Testis (tissue), 3 donors: ENCODE results near the gene ZNF514. TPM values are rescaled to one million over a fixed set of nuclear protein-coding genes. Genes with fewer than 3 reads are reported as not detected.

Source experiments
- DNase-seq: peaks from one replicate; pipeline ENCODE4 v3.0.0-alpha.2; 2019
- H3K27ac ChIP-seq, 2 donors: fragments of 200-600 bp; sonication (generic); one replicate each; pipeline ENCODE4 v1.5.1; 2019
- H3K27me3 ChIP-seq: fragments of 200-600 bp; sonication (generic); one replicate; pipeline ENCODE4 v1.5.1; 2019
- H3K36me3 ChIP-seq: fragments of 200-600 bp; sonication (generic); one replicate; pipeline ENCODE4 v1.5.1; 2017; ENCODE audit warnings: low read depth; ENCODE audit errors: missing control alignments
- H3K4me1 ChIP-seq: fragments of 200-600 bp; sonication (generic); one replicate; pipeline ENCODE4 v1.5.1; 2019
- H3K4me3 ChIP-seq, 2 donors: fragments of 200-600 bp; sonication (generic); one replicate each; pipeline ENCODE4 v1.5.1; 2017 to 2019
- H3K9me3 ChIP-seq: fragments of 200-600 bp; sonication (generic); one replicate; pipeline ENCODE4 v1.5.1; 2017
- POLR2A ChIP-seq: fragments of 450-650 bp; IDR thresholded peaks from one replicate; pipeline ENCODE4 v1.6.1; 2017; ENCODE audit warnings: antibody characterized with exemption, mild to moderate bottlenecking, moderate library complexity
- WGBS, 2 donors: methylation state at CpG; one replicate each; pipeline ENCODE4 v1.1.5; 2018; 5-methylcytosine and 5-hydroxymethylcytosine counted together
- intact Hi-C: fragments of 100-400 bp; cut with DNase I; formaldehyde crosslinking; loops from one replicate; pipeline ENCODE4 v1.15.1; 2023; ENCODE audit warnings: low total_unique reads
- polyA plus RNA-seq: library from polyadenylated mRNA; stranded (reverse); fragments of 350-450 nt; fragmentation: Illumina TruSeq; extraction: RNeasy Lipid Tissue Mini Kit (QIAGEN cat#74804); gene quantifications from one replicate; pipeline ENCODE4 v1.2.3, GENCODE V29; 2014; ENCODE audit warnings: low read depth, low replicate concordance; ENCODE audit not compliant: insufficient read depth
- total RNA-seq, 2 donors: library from RNA; depleted of rRNA; stranded (reverse); fragments of >200 nt; gene quantifications; one replicate each; pipeline ENCODE4 v1.2.3, GENCODE V29; 2016
- TF ChIP-seq, protein P1 (sequence below), 3 experiments: fragments of 450-650 bp in 2 of 3; fragments of 200-600 bp in 1 of 3; sonication (generic) in 1 of 3; IDR thresholded peaks; one replicate each; pipeline ENCODE4 v1.5.1; 2016 to 2019; ENCODE audit warnings: antibody characterized with exemption in 3 of 3, mild to moderate bottlenecking in 2 of 3, moderate library complexity in 1 of 3

Gene ZNF514
- total and polyA plus RNA-seq, 3 donors from 2014 or later, result 21.9 to 25.0 (median 22.3) TPM

- H3K36me3 ChIP-seq, result no peaks in the 10 kb centered on the region
- H3K4me1 ChIP-seq, result no peaks in the 10 kb centered on the region
- DNase-seq, result peak; percentile 22
- intact Hi-C loops, result no loop called here
- H3K9me3 ChIP-seq, result no peaks in the 10 kb centered on the region
- 68 to 82% methylated on average over 7 of the region's 7 CpGs for WGBS, 2 donors
- H3K27me3 ChIP-seq, result no peaks in the 10 kb centered on the region
- no peak overlapping the region for H3K27ac ChIP-seq
- H3K4me3 ChIP-seq, result no peak overlapping the region
- TF ChIP-seq, protein P1, sequence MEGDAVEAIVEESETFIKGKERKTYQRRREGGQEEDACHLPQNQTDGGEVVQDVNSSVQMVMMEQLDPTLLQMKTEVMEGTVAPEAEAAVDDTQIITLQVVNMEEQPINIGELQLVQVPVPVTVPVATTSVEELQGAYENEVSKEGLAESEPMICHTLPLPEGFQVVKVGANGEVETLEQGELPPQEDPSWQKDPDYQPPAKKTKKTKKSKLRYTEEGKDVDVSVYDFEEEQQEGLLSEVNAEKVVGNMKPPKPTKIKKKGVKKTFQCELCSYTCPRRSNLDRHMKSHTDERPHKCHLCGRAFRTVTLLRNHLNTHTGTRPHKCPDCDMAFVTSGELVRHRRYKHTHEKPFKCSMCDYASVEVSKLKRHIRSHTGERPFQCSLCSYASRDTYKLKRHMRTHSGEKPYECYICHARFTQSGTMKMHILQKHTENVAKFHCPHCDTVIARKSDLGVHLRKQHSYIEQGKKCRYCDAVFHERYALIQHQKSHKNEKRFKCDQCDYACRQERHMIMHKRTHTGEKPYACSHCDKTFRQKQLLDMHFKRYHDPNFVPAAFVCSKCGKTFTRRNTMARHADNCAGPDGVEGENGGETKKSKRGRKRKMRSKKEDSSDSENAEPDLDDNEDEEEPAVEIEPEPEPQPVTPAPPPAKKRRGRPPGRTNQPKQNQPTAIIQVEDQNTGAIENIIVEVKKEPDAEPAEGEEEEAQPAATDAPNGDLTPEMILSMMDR (IDR thresholded peaks at IDR 0.05), result no peak
- no peak for TF ChIP-seq POLR2A
Measured at GRCh38 chr2:95179451-95179850, 19.8 kb upstream of the ZNF514 start.

DNA sequence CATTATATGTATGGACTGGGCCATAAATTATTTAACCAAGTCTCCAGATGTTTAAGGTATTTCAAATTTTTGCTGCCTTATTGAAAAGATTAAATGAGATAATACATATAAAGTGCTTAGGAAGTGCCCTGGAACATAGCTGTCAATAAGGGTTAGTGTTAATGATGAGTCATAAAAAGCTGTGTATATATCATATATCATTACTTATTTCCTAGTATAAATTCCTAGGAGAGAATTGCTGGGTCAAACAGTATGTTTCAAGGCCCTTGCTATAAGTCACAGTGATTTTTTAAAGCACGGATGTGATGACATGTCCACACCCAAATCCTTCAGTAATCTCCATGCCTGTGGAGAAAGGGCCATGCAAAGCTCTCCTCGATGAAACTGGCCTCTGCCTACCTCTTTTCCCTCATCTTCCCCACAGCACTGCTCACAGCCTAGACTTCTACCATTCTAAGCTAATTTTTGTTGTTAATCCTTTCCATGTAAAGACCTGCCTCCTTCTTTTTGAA lies 14.4 kb upstream of the ZNF514 start:
- intact Hi-C loops, result no loop called here
- Histone ChIP-seq H3K4me1 (no peaks in the 10 kb centered on the region), H3K36me3 (no peaks in the 10 kb centered on the region), H3K4me3 (no peak overlapping the region), H3K27me3 (no peaks in the 10 kb centered on the region), H3K9me3 (no peaks in the 10 kb centered on the region), H3K27ac (no peak overlapping the region)
- WGBS, 2 donors, result 93 to 96% methylated on average over 2 of the region's 2 CpGs
- TF ChIP-seq, protein P1 (IDR thresholded peaks at IDR 0.05), result no peak
- TF ChIP-seq POLR2A, result no peak
- no peak for DNase-seq

- Histone ChIP-seq H3K36me3 (no peaks in the 10 kb centered on the region), H3K4me1 (no peaks in the 10 kb centered on the region), H3K4me3 (no peak overlapping the region), H3K27me3 (no peaks in the 10 kb centered on the region), H3K9me3 (no peaks in the 10 kb centered on the region), H3K27ac (no peak overlapping the region)
- WGBS, 2 donors, result 83 to 90% methylated on average over 7 of the region's 7 CpGs
- TF ChIP-seq POLR2A, result no peak
- TF ChIP-seq, protein P1 (IDR thresholded peaks at IDR 0.05), result no peak
- intact Hi-C loops, result no loop called here
- no peak for DNase-seq
Measured at GRCh38 chr2:95171902-95172301, 12.3 kb upstream of the ZNF514 start.

- no peaks in the 10 kb centered on the region for H3K27me3 ChIP-seq
- no peak for TF ChIP-seq POLR2A
- TF ChIP-seq, protein P1 (IDR thresholded peaks at IDR 0.05), result no peak
- no peaks in the 10 kb centered on the region for H3K36me3 ChIP-seq
- intact Hi-C loops, result no loop called here
- WGBS, 2 donors, result 6 to 11% methylated on average over 16 of the region's 16 CpGs
- peak overlapping the region; percentile 78 to 80 for H3K4me3 ChIP-seq
- DNase-seq, result no peak
- H3K27ac ChIP-seq, result peak overlapping the region in 1 of 2 donors; percentile 89
- H3K4me1 ChIP-seq, result no peaks in the 10 kb centered on the region
- no peaks in the 10 kb centered on the region for H3K9me3 ChIP-seq
Measured at GRCh38 chr2:95166065-95166763, 6.6 kb upstream of the ZNF514 start.
